ENCODE results near the gene PPEF1.
"Not testable (repeated sequence)": the region's sequence is repeated elsewhere in the genome, so short reads cannot be mapped to it uniquely, and the experiment has no call there.

The PPEF1 gene

DNA sequence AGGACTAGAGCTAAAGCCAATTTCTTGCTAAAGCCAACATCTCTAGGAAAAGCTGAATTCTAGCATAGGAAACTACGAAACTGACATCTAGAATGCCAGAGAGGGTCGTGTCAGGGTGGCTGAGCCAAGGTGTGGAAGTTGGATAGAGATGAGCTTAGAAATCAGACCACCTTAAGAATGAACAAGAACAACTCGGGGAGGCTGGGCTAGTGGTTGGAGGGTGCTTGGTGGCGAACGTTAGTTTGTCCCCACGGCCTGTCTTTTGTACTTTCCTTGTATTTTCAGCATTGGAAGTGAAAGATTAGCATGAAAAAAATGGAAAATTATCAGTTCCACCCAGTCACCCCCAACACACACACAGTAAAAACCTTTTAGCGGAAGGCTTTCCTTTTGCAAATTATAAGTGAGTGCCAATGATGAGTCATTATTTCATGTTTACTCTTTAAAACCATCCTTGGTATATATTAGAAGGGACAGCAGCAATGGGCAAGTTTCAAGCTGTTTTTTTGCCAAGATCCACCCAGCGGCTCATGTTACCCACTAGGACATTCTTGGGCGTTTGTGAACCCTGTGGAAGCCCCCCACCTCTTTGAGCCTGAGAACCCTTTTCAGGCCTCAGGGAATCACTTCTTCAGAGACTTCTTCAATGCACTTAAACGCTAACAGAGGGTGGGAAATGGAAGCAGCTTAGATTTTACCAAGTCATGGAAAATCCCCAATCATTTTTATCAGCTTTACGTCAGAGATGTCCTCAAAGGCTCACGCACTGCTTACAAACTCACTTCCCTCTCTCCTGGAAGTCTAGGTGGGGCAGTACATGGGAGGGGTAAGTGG, 4.9 kb upstream of the PPEF1 start:
- no peak for DNase-seq

GRCh38 chrX:18709833-18710232, 2.4 kb downstream of the PPEF1 start:
- no peak for DNase-seq

DNA sequence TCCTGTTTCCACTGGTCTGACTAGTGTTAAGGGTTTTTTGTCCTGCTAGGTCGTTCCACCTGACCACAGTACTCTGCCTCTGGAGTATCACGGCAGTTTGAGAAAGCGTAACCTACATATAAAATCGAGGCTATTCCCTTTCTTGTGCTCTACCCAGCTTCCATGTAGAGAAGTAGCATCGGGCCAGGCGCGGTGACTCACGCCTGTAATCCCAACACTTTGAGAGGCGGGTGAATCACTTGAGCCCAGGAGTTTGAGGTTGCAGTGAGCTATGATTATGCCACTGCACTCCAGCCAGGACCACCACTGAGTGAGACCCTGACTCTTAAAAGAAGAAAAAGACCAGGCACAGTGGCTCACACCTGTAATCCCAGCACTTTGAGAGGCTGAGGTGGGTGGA, 7.5 kb downstream of the PPEF1 start:
- DNase-seq: no peak

DNA sequence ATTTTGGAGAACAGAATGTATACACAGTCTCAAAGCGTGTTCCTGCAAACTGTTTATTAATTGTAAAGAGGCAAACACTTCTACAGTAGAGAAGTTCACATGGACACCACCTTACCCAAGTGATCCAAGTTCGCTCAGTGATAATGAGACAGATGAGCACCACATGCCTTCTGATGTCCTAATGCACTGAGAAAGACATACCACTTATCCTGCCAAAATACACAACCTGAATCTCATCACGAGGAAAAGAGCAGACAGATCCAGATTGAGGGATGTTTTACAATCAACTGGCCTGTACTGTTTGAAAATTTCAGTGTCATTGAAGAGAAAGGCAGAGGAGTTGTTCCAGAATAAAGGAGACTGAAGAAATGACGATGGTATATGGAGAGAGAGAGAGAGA, 12.4 kb downstream of the PPEF1 start:
- DNase-seq: no peak

DNA sequence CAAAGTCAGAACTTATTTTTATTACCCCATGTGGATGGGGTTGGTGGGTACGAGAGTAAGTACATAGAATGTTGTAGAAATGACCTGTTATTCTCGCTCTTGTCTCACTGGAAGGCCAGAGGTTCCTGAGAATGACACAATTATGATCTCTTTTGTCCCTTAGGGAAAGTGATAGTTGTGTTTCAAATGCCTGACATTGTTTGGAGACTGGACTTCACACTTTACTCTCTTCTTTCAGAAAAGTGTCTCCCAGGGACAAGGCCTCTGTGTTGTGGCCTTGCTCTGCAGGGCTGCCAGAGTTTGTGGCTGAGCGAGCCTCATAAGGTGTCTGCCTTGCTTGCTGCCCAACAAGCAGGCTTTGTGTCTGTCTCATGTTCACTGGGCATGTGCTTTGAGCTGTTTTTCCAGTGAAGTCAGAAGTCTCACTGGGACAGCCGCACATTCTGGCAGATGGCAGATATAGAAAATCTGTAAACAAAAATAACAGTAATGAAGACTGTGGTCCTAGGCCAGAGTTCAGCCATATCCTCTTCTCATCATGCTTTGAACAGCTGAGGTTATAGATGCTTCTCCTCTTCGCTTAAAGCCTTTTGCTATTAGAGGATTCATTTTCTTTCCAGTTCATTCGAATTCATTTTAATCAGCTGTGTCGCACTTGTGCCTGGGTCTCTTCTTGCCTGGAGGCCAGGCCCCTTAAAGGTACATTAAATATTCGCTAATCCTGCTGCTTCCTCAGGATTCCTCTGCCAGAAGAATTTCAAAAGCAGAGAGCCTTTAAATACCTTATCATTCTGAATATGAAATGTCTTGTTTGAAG, 14.4 kb downstream of the PPEF1 start:
- DNase-seq: no peak

DNA sequence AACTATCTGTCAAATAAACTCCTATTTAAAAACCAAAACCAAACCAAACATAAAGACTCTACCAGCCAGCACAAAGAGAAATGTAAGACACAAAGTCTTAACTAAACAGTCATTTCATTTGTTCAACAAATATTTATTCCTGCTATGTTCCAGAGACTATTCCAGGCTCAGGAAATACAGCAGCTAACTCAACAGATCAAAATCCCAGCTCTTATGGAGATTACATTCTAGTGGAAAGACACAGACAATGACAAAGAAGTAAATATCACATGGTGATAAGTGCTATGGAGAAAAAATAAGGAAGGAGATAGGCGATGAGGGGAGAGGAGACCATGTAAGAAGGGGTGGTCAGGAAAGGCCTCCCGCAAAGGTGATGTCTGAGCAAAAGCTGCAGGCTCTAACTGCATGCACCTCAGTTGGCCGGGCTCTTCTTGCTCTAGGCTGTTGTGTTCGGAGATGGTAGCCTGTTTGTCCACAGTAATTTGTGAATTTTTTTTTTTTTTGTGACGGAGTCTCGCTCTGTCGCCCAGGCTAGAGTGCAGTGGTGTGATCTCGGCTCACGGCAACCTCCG, 15.1 kb downstream of the PPEF1 start:
- DNase-seq: no peak

DNA sequence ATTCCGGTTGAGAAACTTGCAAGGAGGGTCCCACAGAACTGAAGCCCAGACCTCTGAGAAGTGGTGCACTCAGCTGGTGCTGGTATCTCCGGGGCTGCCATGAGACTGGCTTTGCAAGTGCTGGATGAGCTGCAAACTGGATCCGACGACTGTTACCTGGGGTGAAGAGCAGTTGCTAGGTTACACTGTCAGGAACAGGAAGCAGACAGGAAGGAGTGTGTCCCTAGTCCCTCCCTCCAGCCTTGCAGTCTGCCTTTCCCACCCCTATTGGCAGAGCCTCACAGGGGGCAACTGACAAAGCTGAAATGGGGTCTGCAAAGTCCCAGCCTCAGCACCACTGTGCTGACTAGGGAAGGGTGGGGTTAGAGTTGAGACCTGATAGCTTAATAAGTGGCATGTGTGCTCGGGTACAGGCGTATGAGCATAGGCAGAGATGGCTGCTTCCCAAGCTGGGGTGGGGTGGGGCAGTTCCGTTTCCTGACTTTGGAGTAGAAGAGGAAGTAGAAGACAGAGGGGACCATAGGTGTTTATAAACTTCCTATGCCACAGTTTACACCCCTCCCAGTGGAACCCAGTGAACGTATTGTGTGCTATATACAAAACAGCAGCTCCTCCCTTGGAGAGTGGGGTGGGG, 18.0 kb downstream of the PPEF1 start:
- DNase-seq: no peak

- DNase-seq: no peak
These were observed 25.8 kb downstream of the PPEF1 start for GRCh38 chrX:18733287-18733686.

DNA sequence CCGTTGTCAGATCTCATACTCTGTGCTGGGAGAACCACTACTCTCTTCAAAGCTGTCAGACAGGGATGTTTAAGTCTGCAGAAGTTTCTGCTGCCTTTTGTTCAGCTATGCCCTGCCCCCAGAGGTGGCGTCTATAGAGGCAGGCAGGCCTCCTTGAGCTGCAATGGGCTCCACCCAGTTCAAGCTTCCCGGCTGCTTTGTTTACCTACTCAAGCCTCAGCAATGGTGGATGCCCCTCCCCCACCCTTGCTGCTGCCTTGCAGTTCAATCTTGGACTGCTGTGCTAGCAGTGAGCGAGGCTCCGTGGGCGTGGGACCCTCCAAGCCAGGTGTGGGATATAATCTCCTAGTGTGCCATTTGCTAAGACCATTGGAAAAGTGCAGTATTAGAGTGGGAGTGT, 32.2 kb downstream of the PPEF1 start:
- not testable (repeated sequence) for DNase-seq

- DNase-seq: no peak
These were observed 41.1 kb downstream of the PPEF1 start for GRCh38 chrX:18748499-18748898.

DNA sequence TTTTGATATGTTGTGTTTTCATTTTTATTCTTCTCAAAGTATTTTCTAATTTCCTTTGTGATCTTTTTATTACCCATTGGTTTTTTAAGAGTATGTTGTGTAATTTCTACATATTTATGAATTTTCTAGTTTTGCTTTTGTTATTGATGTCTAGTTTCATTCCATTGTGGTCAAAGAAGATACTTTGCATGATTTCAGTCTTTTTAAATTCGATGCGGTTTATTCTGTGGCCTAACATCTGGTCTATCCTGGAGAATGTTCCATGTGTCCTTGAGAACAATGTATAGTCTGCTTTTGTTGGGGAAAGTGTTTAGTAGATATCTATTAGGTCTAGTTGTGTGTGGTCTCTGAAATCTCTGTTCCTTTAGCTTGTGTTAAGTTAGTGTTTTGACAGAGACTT, 46.2 kb downstream of the PPEF1 start:
- DNase-seq: no peak

DNA sequence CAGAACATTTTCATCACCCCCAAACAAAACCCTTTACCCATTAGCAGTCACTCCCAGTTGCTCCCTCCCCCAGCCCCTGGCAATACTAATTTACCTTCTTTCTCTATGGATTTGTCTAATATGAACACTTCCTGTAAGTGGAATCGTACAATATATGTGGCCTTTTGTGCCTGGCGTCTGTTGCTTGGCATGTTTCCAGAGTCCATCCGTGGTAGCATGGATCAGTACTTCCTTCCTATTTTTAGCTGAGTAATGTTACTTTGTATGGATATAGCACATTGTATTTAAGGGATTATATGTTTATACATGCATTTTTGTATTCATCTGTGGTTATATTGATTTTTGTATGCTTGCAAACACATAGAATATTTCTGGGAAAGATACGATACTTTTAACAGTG, 48.2 kb downstream of the PPEF1 start:
- no peak for DNase-seq

DNA sequence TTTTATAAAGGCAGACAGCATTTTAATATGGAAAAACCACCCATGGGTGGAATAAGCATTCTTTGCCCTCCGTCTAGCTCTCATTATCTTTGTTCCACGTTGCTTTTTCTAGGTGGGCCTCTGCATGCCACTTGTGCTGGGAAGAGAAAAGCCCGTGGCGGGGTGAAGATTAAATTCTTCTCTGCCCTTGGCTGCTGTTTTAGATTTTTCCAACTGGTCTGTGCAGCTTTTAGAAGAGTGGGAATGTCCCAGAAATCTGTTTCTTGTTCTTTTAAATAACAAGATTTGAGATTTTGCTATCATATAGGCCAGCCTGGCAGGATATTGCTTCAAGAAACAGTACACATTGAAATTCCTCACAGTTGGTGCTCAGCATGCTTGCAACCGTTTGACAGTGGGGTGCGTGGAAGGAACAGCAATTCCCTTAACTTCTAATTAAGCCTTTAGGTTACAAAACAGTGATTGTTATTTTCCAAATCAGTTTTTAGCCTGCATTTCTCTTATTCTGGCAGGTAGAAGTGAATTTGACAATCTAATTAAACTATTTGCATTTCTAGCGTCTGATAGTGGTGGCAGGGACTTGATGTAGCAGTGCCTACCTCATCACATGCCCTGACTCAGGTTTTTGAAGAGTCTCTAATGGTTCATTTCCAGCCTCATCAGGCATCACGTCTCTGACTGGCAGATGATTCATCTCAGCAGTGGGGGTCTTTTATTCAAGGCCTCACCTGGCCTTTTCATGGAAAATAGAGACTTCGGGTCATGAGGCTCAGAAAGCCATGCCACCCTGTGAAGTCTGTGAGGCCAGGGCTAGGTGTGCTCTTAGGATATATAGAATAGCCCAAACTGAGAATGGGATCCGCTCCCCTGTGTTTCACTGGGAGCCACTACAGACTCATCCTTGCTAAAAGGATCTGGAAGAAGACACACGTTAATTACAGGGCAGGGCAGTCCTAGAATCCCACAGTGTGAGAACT, 50.8 kb downstream of the PPEF1 start:
- DNase-seq: no peak

GRCh38 chrX:18761750-18762149, 54.3 kb downstream of the PPEF1 start:
- no peak for DNase-seq

DNA sequence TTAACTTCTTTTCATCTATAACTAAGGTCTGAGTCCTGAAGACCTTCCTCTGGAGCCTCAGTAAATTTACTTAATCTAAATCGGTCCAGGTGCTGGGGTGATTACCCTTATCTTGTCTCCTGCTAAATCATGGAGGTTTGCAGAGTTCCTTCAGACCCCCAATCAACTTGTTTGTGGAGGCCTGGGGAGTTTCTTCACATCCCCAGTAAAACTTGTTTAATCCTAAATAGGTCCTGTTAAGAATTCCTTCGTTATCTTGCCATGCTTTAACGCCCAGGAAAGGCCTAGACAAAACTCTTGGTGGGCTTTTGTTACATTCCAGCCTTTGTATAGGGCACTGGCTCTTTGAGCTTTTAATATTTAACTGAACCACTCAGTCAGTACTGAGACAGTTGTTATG, 55.7 kb downstream of the PPEF1 start:
- DNase-seq: not testable (repeated sequence)

DNA sequence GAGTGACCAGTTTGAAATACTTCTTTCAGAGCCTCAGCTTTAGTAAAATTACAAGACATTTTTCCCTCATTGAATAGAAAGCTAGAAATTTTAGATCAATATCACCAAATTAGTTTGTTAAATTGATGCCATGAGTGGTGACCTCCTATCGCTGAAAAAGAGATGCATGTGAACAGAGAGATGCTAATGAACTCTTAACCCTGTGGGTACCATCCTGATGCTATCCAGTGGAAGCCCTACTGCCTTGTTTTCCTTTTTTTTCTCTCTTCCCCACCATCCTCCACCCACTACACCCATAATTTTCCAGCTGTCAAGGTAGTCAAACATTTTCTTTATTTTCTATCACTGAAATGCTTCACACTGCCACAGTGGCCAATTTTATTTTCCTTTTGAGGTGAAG, 61.9 kb downstream of the PPEF1 start:
- DNase-seq: no peak

GRCh38 chrX:18769812-18770573, 62.5 kb downstream of the PPEF1 start:
- DNase-seq: no peak

- DNase-seq: no peak
These were observed 82.5 kb downstream of the PPEF1 start for GRCh38 chrX:18789916-18790315.

GRCh38 chrX:18792828-18793227, 85.4 kb downstream of the PPEF1 start:
- DNase-seq: no peak

DNA sequence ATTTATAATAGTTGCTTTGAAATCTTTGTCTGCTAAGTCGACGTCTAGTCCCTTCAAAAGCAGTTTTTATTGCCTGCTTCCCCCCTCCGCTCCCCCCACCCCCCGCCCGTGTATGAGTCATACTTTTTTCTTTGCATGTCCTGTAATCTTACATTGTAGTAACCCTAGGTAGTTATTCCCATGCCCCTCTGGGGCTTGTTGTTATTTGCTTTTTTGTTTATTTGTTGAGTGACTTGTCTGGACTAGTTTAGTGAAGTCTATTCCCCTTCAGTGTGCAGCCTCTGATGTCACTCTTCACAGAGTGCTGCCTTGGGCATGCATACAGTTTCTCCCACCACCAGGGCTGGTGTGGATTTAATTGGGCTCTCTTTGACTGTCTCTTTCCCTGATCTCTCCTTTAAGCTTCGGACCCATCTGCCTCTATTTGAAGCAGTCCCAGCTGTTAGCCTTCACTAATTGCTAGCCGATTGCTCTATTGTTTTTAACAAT, 86.2 kb downstream of the PPEF1 start:
- no peak for DNase-seq

- DNase-seq: no peak
These were observed 89.7 kb downstream of the PPEF1 start for GRCh38 chrX:18797141-18797540.

All from NCI-H2171 (cell line).